HepG2 (cell line): Measurements from ENCODE around the gene KIAA0232. TPM values are rescaled to one million over a fixed set of nuclear protein-coding genes. Genes with fewer than 3 reads are reported as not detected.

Experiments
- ATAC-seq: fragments of 200-7000 bp; cut with Tn5 transposase; 3 replicates; pipeline ENCODE4 v1.9.1; 2020; ENCODE audit warnings: mild to moderate bottlenecking, moderate library complexity
- BruUV-seq: library from RNA; stranded (reverse); fragments of 400-500 nt; replicated peaks from 2 replicates; lab custom pipeline; 2021; lab: Mats Ljungman, UMichigan
- CTCF ChIA-PET: fragments of 300-600 bp; formaldehyde crosslinking; extraction: SDS; loops from one replicate; lab custom pipeline; 2021; ENCODE audit warnings: low total read pairs, inconsistent platforms, low intra/inter-chr PET ratio; lab: Yijun Ruan, JAX
- POLR2A ChIA-PET: fragments of 350-600 bp; sonication (Branson Sonifier 250); formaldehyde crosslinking; loops from one replicate; lab custom pipeline; 2020; ENCODE audit warnings: antibody characterized with exemption, inconsistent platforms; lab: Yijun Ruan, JAX
- DNase-seq: peaks from one replicate; pipeline ENCODE4 v3.0.0-alpha.2; 2015; ENCODE audit warnings: low spot score
- FAIRE-seq: peaks from 3 replicates; lab custom pipeline; 2011; peaks lifted over from hg19 to GRCh38; lab: Jason Lieb, UNC
- H2AFZ ChIP-seq: one replicate; pipeline ENCODE4 v1.6.1; 2011; ENCODE audit warnings: low read length, inconsistent platforms
- H3K27ac ChIP-seq: fragments of 300-600 bp; 3 replicates; pipeline ENCODE4 v1.8.0; 2011; ENCODE audit warnings: mixed run types, mild to moderate bottlenecking, mixed read lengths, low read length, inconsistent platforms; ENCODE audit not compliant: insufficient read depth; ENCODE audit errors: extremely low read length
- H3K27me3 ChIP-seq, 2 experiments: fragments of 200-600 bp in 1 of 2; 2 replicates in 1 of 2; 3 replicates in 1 of 2; pipeline versions ENCODE4 v1.6.0 to v1.8.0; 2011; ENCODE audit warnings: low read length in 2 of 2, mild to moderate bottlenecking in 2 of 2, moderate library complexity in 2 of 2, inconsistent platforms in 1 of 2; ENCODE audit not compliant: insufficient read depth in 2 of 2, control insufficient read depth in 1 of 2
- H3K36me3 ChIP-seq, 2 experiments: fragments of 200-600 bp in 1 of 2; replicated peaks in 1 of 2; 2 replicates in 1 of 2; 3 replicates in 1 of 2; pipeline versions ENCODE4 v1.5.1 to v1.8.0; 2011; ENCODE audit warnings: low read length in 2 of 2, inconsistent platforms in 1 of 2; ENCODE audit not compliant: insufficient read depth in 2 of 2, control insufficient read depth in 1 of 2
- H3K4me1 ChIP-seq: 2 replicates; pipeline ENCODE4 v1.5.1; 2012; ENCODE audit warnings: low read length, inconsistent platforms; ENCODE audit not compliant: insufficient read depth
- H3K4me2 ChIP-seq: 2 replicates; pipeline ENCODE4 v1.6.0; 2011; ENCODE audit warnings: low read depth, low read length, inconsistent platforms
- H3K4me3 ChIP-seq, 3 experiments: fragments of 200-600 bp in 1 of 3; sonication (generic), shearing (Covaris generic) in 1 of 3; replicated peaks in 1 of 3; 2 replicates each; pipeline ENCODE4 v1.5.1; 2011 to 2016; ENCODE audit warnings: low read length in 3 of 3, inconsistent platforms in 2 of 3, low read depth in 2 of 3, mild to moderate bottlenecking in 2 of 3, control low read depth in 1 of 3, mixed read lengths in 1 of 3; ENCODE audit not compliant: insufficient read depth in 1 of 3
- H3K79me2 ChIP-seq: one replicate; pipeline ENCODE4 v1.6.1; 2011; ENCODE audit warnings: low read length, inconsistent platforms; ENCODE audit not compliant: insufficient read depth
- H3K9ac ChIP-seq: 2 replicates; pipeline ENCODE4 v1.6.0; 2011; ENCODE audit warnings: mild to moderate bottlenecking, low read depth, low read length, inconsistent platforms; ENCODE audit not compliant: insufficient read depth
- H3K9me3 ChIP-seq: 2 replicates; pipeline ENCODE4 v1.5.1; 2012; ENCODE audit warnings: mild to moderate bottlenecking, low read length
- H4K20me1 ChIP-seq: 2 replicates; pipeline ENCODE4 v1.6.0; 2011; ENCODE audit warnings: inconsistent platforms, mild to moderate bottlenecking, low read length, moderate library complexity; ENCODE audit not compliant: insufficient read depth
- ASH2L ChIP-seq: fragments of 300-600, 200-600 bp; sonication (generic); IDR thresholded peaks from 2 replicates; pipeline ENCODE4 v1.7.0; 2017; ENCODE audit warnings: low read depth, mild to moderate bottlenecking, moderate library complexity, mixed read lengths, low read length; ENCODE audit not compliant: insufficient read length
- BHLHE40 ChIP-seq: IDR thresholded peaks from 2 replicates; pipeline ENCODE4 v1.6.1; 2011; ENCODE audit warnings: low read length, improper control_type of control experiment
- ERF ChIP-seq: IDR thresholded peaks from 2 replicates; pipeline ENCODE4 v1.6.1; 2018; ENCODE audit warnings: missing biosample characterization, missing genetic modification reagents
- FOSL1 ChIP-seq: sonication (generic); formaldehyde crosslinking; IDR thresholded peaks from 2 replicates; pipeline ENCODE4 v1.9.0; 2021; ENCODE audit warnings: missing genetic modification reagents, borderline replicate concordance
- JARID2 ChIP-seq: sonication (generic); formaldehyde crosslinking; IDR thresholded peaks from 2 replicates; pipeline ENCODE4 v1.8.1; 2023; ENCODE audit warnings: missing genetic modification reagents, inconsistent platforms; ENCODE audit not compliant: insufficient replicate concordance
- KLF16 ChIP-seq, 2 experiments: sonication (generic) in 1 of 2; formaldehyde crosslinking in 1 of 2; IDR thresholded peaks; 2 replicates each; pipeline versions ENCODE4 v1.6.1 to v1.8.0; 2016 to 2023; ENCODE audit warnings: missing genetic modification reagents in 2 of 2, missing compliant biosample characterization in 1 of 2
- PHB2 ChIP-seq: fragments of 450-650 bp; IDR thresholded peaks from 2 replicates; pipeline ENCODE4 v1.6.1; 2018; ENCODE audit not compliant: partially characterized antibody
- RBM22 ChIP-seq: fragments of 200-400 bp; formaldehyde crosslinking; optimal IDR thresholded peaks from 2 replicates; pipeline ENCODE3; 2017; ENCODE audit warnings: mild to moderate bottlenecking, low read length, moderate library complexity
- SNAPC2 ChIP-seq: sonication (generic); formaldehyde crosslinking; IDR thresholded peaks from 2 replicates; pipeline ENCODE4 v1.8.1; 2022; ENCODE audit warnings: mild to moderate bottlenecking, missing genetic modification reagents
- ZNF460 ChIP-seq: sonication (generic); formaldehyde crosslinking; IDR thresholded peaks from 2 replicates; pipeline ENCODE4 v1.5.1; 2020; ENCODE audit warnings: missing genetic modification reagents, mild to moderate bottlenecking, borderline replicate concordance
- ZNF496 ChIP-seq: sonication (generic); formaldehyde crosslinking; IDR thresholded peaks from 2 replicates; pipeline ENCODE4 v1.8.1; 2023; ENCODE audit warnings: mild to moderate bottlenecking, moderate library complexity, missing genetic modification reagents; ENCODE audit not compliant: insufficient replicate concordance
- ZNF629 ChIP-seq: sonication (generic); formaldehyde crosslinking; conservative IDR thresholded peaks from 2 replicates; pipeline ENCODE4 v1.5.0; 2020; ENCODE audit warnings: missing genetic modification reagents
- ZNF780A ChIP-seq: sonication (generic); formaldehyde crosslinking; IDR thresholded peaks from 2 replicates; pipeline ENCODE4 v1.8.0; 2022; ENCODE audit warnings: mild to moderate bottlenecking, missing genetic modification reagents, moderate library complexity
- WGBS: methylation state at CpG from one replicate; pipeline ENCODE4 v1.1.6; 2017; ENCODE audit warnings: low lambda C conversion rate; 5-methylcytosine and 5-hydroxymethylcytosine counted together
- in situ Hi-C: cut with HindIII; loops from 2 replicates; pipeline ENCODE4 v1.10.0; 2017; ENCODE audit warnings: low pct_unique_long_range_greater_than_20kb; ENCODE audit not compliant: extremely low pct_ligation_motif_present
- intact Hi-C: fragments of 100-400 bp; cut with micrococcal nuclease; formaldehyde crosslinking; loops from one replicate; pipeline ENCODE4 v1.10.0; 2022; ENCODE audit not compliant: unreplicated experiment
- polyA plus RNA-seq, 8 experiments: library from polyadenylated mRNA; depleted of rRNA in 3 of 8; stranded (reverse) in 7 of 8; unstranded in 1 of 8; fragments of >200 nt; fragmentation: Illumina TruSeq in 4 of 8; extraction: Trizol in 4 of 8; gene quantifications; 2 replicates each; pipeline versions ENCODE4 v1.2.1 to v1.2.3, GENCODE V29; 2011 to 2016; ENCODE audit warnings: low read depth in 4 of 8, missing spikeins in 1 of 8, mixed read lengths in 1 of 8; ENCODE audit not compliant: insufficient read depth in 1 of 8
- total RNA-seq, 5 experiments: library from RNA; depleted of rRNA; stranded (reverse); fragments of >200 nt; fragmentation: Illumina TruSeq; extraction: Trizol; gene quantifications; 2 replicates each; pipeline ENCODE4 v1.2.3, GENCODE V29; 2016; ENCODE audit warnings: low read depth in 1 of 5
- TF ChIP-seq, protein P1 (sequence below): sonication (generic); formaldehyde crosslinking; IDR thresholded peaks from 2 replicates; pipeline ENCODE4 v1.4.0; 2020; ENCODE audit warnings: missing genetic modification reagents
- TF ChIP-seq, protein P2 (sequence below): IDR thresholded peaks from 2 replicates; pipeline ENCODE4 v1.6.1; 2016; ENCODE audit warnings: missing compliant biosample characterization, missing genetic modification reagents, borderline replicate concordance

The KIAA0232 gene
- total and polyA plus RNA-seq, 2 of the 13 experiments (the other 11 are each of a cell fraction or from before 2014, with no cell fraction given): 7.8 to 17.1 TPM

DNA sequence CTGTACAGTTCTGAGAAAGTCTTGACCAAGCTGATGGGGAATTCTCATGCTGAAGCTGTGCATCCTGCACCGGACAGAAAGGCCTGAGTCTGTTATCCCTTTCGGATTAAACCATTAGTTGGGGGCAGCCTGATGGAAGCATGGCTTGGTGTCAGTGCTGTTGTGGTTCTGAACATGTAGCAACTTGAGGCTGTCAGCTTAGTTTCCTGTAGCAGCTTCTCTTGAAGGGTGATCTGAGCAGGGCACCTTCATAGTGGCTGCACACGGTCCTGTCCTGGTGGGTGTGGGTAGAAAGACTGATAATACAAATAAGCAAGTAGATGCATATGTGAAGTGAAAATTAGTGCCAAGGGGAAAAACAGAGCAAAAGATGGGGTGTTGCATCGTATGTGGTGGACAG, 11.7 kb downstream of the KIAA0232 start:
- H3K27ac ChIP-seq: no peak overlapping the region
- TF ChIP-seq RBM22 (peak; percentile 1), ZNF460 (CRISPR knock-in tag) (no peak), FOSL1 (no peak), JARID2 (CRISPR knock-in tag) (no peak), PHB2 (no peak), ZNF780A (no peak)
- TF ChIP-seq, all 625 proteins: peak for 1
- in situ Hi-C loops: no loop called here
- FAIRE-seq: no peak
- Histone ChIP-seq H3K4me1 (no peaks in the 10 kb centered on the region), H3K9me3 (no peaks in the 10 kb centered on the region), H4K20me1 (peaks cover 38% of the 10 kb centered on the region), H3K9ac (no peak overlapping the region), H3K27me3 (no peaks in the 10 kb centered on the region), H3K79me2 (peaks cover 95% of the 10 kb centered on the region), H3K36me3 (peaks cover 6 to 20% of the 10 kb centered on the region in 2 experiments), H2AFZ (no peak overlapping the region), H3K4me2 (no peak overlapping the region), H3K4me3 (no peak overlapping the region)
- POLR2A ChIA-PET: no interaction called here
- CTCF ChIA-PET: no interaction called here
- BruUV-seq: no TSS peak
- intact Hi-C loops: no loop called here
- no peak for DNase-seq
- no peak for ATAC-seq
- 85% methylated on average over 4 of the region's 4 CpGs for WGBS

DNA sequence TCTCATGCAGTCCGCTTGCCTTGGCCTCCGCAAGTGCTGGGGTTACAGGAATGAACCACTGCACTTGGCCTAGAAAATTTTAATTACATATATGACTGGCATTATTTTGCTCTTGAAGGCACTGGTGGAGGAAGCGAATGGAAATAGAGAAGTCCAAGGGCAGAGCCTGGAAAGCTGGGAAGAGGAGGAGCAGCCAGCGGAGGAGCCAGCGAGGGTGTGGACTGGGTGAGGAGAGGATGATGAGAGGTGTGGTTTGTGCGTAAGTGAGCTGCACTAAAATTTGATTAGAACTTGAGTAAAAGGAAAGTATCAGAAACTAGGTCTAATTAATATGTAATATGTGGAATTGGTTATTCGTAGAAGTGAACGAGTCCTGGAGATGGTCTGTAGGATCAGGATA, 13.3 kb downstream of the KIAA0232 start:
- BruUV-seq: no TSS peak
- Histone ChIP-seq H2AFZ (no peak overlapping the region), H3K9me3 (no peaks in the 10 kb centered on the region), H3K79me2 (peaks cover 92% of the 10 kb centered on the region), H3K36me3 (peaks cover 6 to 18% of the 10 kb centered on the region in 2 experiments)
- CTCF ChIA-PET: no interaction called here
- POLR2A ChIA-PET: no interaction called here
- intact Hi-C loops: no loop called here
- ATAC-seq: no peak
- TF ChIP-seq ASH2L (no peak), ERF (CRISPR knock-in tag) (no peak), ZNF496 (CRISPR knock-in tag) (no peak), BHLHE40 (no peak), KLF16 (CRISPR knock-in tag; IDR thresholded peaks at IDR 0.05) (no peak), SNAPC2 (CRISPR knock-in tag) (no peak), ZNF629 (CRISPR knock-in tag) (no peak)
- TF ChIP-seq, protein P1, sequence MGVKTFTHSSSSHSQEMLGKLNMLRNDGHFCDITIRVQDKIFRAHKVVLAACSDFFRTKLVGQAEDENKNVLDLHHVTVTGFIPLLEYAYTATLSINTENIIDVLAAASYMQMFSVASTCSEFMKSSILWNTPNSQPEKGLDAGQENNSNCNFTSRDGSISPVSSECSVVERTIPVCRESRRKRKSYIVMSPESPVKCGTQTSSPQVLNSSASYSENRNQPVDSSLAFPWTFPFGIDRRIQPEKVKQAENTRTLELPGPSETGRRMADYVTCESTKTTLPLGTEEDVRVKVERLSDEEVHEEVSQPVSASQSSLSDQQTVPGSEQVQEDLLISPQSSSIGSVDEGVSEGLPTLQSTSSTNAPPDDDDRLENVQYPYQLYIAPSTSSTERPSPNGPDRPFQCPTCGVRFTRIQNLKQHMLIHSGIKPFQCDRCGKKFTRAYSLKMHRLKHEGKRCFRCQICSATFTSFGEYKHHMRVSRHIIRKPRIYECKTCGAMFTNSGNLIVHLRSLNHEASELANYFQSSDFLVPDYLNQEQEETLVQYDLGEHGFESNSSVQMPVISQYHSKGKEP: no peak
- TF ChIP-seq, protein P2, sequence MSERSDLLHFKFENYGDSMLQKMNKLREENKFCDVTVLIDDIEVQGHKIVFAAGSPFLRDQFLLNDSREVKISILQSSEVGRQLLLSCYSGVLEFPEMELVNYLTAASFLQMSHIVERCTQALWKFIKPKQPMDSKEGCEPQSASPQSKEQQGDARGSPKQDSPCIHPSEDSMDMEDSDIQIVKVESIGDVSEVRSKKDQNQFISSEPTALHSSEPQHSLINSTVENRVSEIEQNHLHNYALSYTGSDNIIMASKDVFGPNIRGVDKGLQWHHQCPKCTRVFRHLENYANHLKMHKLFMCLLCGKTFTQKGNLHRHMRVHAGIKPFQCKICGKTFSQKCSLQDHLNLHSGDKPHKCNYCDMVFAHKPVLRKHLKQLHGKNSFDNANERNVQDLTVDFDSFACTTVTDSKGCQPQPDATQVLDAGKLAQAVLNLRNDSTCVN (CRISPR knock-in tag): no peak
- TF ChIP-seq, all 625 proteins: peak for 0
- DNase-seq (no peak), FAIRE-seq (no peak)
- Histone ChIP-seq H3K27ac (no peak overlapping the region), H3K4me2 (no peak overlapping the region), H3K4me3 (no peak overlapping the region), H3K9ac (no peak overlapping the region), H4K20me1 (peaks cover 35% of the 10 kb centered on the region), H3K4me1 (no peaks in the 10 kb centered on the region), H3K27me3 (no peaks in the 10 kb centered on the region)
- in situ Hi-C loops: no loop called here
- WGBS: 99% methylated on average over 8 of the region's 8 CpGs
